SK-N-MC (cell line): ENCODE results near the gene DGKI.

Experiments used
- DNase-seq: peaks from one replicate; pipeline ENCODE4 v3.0.0-alpha.2; 2011; ENCODE audit warnings: low read depth, low spot score
- H3K27ac ChIP-seq: fragments of 200-600 bp; sonication (generic); 2 replicates; pipeline ENCODE4 v1.5.1; 2016; ENCODE audit warnings: mixed run types
- H3K36me3 ChIP-seq: fragments of 200-600 bp; sonication (generic); 2 replicates; pipeline ENCODE4 v1.6.1; 2017; ENCODE audit warnings: antibody characterized with exemption, low read length, mixed read lengths; ENCODE audit not compliant: insufficient read depth
- H3K4me3 ChIP-seq: fragments of 200-600 bp; sonication (generic); 2 replicates; pipeline ENCODE4 v1.5.1; 2016
- H3K9ac ChIP-seq: fragments of 200-600 bp; sonication (generic); 2 replicates; pipeline ENCODE4 v1.8.0; 2017; ENCODE audit warnings: mixed run types, mixed read lengths; ENCODE audit not compliant: insufficient read length
- H3K9me3 ChIP-seq: fragments of 200-600 bp; sonication (generic); 2 replicates; pipeline ENCODE4 v1.6.1; 2017; ENCODE audit warnings: low read depth, mild to moderate bottlenecking, antibody characterized with exemption, low read length, moderate library complexity, mixed read lengths
- EZH2 ChIP-seq: fragments of 200-600 bp; sonication (generic); IDR thresholded peaks from one replicate; pipeline ENCODE4 v1.6.1; 2017; ENCODE audit warnings: antibody characterized with exemption
- FOXP2 ChIP-seq: optimal IDR thresholded peaks from 2 replicates; pipeline ENCODE3; 2011; ENCODE audit warnings: mild to moderate bottlenecking, moderate library complexity; ENCODE audit not compliant: insufficient read depth; ENCODE audit errors: extremely low read length, control extremely low read depth
- POLR2AphosphoS5 ChIP-seq: IDR thresholded peaks from 2 replicates; pipeline ENCODE4 v1.6.1; 2012; ENCODE audit warnings: mild to moderate bottlenecking, low read depth, low read length, borderline replicate concordance

Gene DGKI

GRCh38 chr7:137791930-137792329, 54.8 kb downstream of the DGKI start:
- H3K27ac ChIP-seq, result no peak overlapping the region
- H3K9me3 ChIP-seq, result no peaks in the 10 kb centered on the region
- H3K36me3 ChIP-seq, result no peaks in the 10 kb centered on the region
- H3K4me3 ChIP-seq, result no peak overlapping the region
- H3K9ac ChIP-seq, result no peak overlapping the region
- no peak for TF ChIP-seq EZH2
- no peak for TF ChIP-seq POLR2AphosphoS5
- no peak for TF ChIP-seq FOXP2
- no peak for DNase-seq

GRCh38 chr7:137790828-137791227, 55.9 kb downstream of the DGKI start:
- no peak for DNase-seq
- H3K4me3 ChIP-seq, result no peak overlapping the region
- H3K9me3 ChIP-seq, result no peaks in the 10 kb centered on the region
- no peak overlapping the region for H3K27ac ChIP-seq
- TF ChIP-seq EZH2 (no peak), POLR2AphosphoS5 (no peak), FOXP2 (no peak)
- no peak overlapping the region for H3K9ac ChIP-seq
- no peaks in the 10 kb centered on the region for H3K36me3 ChIP-seq

DNA sequence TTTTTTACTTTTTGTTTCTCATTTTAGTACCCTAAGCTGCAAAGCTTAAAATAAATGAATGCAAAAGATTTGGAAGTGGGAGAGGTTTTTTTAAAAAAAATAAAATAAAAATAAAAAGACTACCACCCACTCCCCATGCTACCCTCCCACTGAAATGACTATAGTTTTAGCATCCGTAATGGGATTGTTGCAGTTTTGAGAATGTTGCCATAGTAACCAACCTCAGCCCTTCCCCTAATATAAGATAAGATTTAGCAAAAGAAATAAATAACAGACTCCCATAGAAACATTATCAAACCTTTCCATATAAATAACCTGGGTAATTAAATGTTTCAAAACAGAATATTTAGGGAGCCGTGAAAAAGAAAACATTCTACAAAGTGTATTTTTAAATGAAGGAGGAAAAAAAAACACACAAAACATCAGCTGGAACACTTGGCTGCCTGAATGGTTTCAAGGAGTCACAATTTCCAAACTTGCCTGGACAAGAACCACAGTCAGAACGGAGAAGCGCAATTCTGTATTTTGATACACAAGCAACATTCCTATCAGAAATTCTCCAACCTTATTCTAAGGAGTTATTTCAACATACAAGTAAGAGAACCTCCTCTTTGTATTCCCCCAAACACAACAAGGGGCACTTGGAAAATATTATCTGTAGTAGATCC, 57.4 kb downstream of the DGKI start:
- H3K9me3 ChIP-seq, result no peaks in the 10 kb centered on the region
- no peak for DNase-seq
- no peak for TF ChIP-seq FOXP2
- no peak for TF ChIP-seq EZH2
- TF ChIP-seq POLR2AphosphoS5, result no peak
- H3K36me3 ChIP-seq, result no peaks in the 10 kb centered on the region
- no peak overlapping the region for H3K9ac ChIP-seq
- no peak overlapping the region for H3K27ac ChIP-seq
- no peak overlapping the region for H3K4me3 ChIP-seq

DNA sequence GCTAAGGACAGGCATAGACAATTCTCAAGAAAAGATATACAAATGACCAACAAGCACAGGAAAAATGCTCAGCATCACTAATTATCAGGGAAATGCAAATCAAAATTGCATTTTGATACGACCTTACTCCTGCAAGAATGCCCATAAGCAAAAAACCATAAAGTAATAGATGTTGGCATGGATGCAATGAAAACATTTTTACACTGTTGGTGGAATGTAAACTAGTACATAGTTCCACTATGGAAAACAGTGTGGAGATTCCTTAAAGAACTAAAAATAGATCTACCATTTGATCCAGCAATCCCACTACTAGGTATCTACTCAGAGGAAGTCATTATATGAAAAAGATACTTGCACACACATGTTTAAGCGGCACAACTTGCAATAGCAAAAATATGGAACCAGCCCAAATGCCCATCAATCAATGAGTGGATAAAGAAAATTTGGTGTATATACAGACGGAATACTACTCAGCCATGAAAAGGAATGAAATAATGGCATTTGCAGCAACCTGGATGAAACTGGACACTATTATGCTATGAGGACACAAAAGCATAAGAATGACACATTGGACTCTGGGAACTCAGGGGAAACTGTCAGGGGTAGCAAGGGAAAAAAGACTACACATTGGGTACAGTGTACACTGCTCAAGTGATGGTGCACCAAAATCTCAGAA, 59.3 kb downstream of the DGKI start:
- no peaks in the 10 kb centered on the region for H3K36me3 ChIP-seq
- TF ChIP-seq POLR2AphosphoS5, result no peak
- TF ChIP-seq EZH2, result no peak
- no peak for TF ChIP-seq FOXP2
- H3K4me3 ChIP-seq, result no peak overlapping the region
- H3K9ac ChIP-seq, result no peak overlapping the region
- no peak for DNase-seq
- H3K9me3 ChIP-seq, result no peaks in the 10 kb centered on the region
- no peak overlapping the region for H3K27ac ChIP-seq

GRCh38 chr7:137778511-137778910, 68.3 kb downstream of the DGKI start:
- Histone ChIP-seq H3K9me3 (no peaks in the 10 kb centered on the region), H3K9ac (no peak overlapping the region), H3K36me3 (no peaks in the 10 kb centered on the region), H3K4me3 (no peak overlapping the region), H3K27ac (no peak overlapping the region)
- DNase-seq, result no peak
- TF ChIP-seq EZH2, result no peak
- no peak for TF ChIP-seq POLR2AphosphoS5
- TF ChIP-seq FOXP2, result no peak

- Histone ChIP-seq H3K9me3 (no peaks in the 10 kb centered on the region), H3K4me3 (no peak overlapping the region), H3K27ac (no peak overlapping the region), H3K36me3 (no peaks in the 10 kb centered on the region), H3K9ac (no peak overlapping the region)
- no peak for TF ChIP-seq POLR2AphosphoS5
- no peak for TF ChIP-seq FOXP2
- TF ChIP-seq EZH2, result no peak
- DNase-seq, result no peak
These were observed 72.0 kb downstream of the DGKI start for GRCh38 chr7:137774793-137775201.

GRCh38 chr7:137772748-137773147, 74.0 kb downstream of the DGKI start:
- Histone ChIP-seq H3K27ac (no peak overlapping the region), H3K9me3 (no peaks in the 10 kb centered on the region), H3K9ac (no peak overlapping the region), H3K4me3 (no peak overlapping the region), H3K36me3 (no peaks in the 10 kb centered on the region)
- DNase-seq, result no peak
- TF ChIP-seq POLR2AphosphoS5 (no peak), FOXP2 (no peak), EZH2 (no peak)

DNA sequence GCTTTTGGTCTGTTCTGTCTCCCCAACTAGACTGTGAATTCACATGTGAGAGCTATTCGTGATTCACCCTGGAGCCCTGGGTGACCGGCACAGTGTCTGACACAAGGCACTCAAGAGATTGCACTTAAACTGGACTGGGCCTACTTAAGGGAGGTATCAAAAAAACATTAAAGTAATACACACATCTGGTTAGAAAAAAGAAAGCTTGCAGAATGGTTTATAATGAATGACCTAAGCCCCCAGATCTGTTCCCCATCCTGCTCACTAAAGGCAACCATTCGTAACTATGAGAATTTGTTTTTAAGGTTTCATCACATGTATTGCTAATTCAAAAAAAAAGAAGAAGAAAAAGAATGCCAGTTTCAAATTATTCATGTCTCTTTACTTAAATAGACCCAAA, 74.5 kb downstream of the DGKI start:
- DNase-seq, result no peak
- H3K4me3 ChIP-seq, result no peak overlapping the region
- TF ChIP-seq FOXP2 (no peak), EZH2 (no peak), POLR2AphosphoS5 (no peak)
- no peak overlapping the region for H3K27ac ChIP-seq
- no peak overlapping the region for H3K9ac ChIP-seq
- H3K36me3 ChIP-seq, result no peaks in the 10 kb centered on the region
- H3K9me3 ChIP-seq, result no peaks in the 10 kb centered on the region
